Smooth muscle cell (in vitro differentiated cells): ENCODE results near the gene ECM1. TPM values are rescaled to one million over a fixed set of nuclear protein-coding genes. Genes with fewer than 3 reads are reported as not detected.

Experiments used
- DNase-seq: peaks from one replicate; lab custom pipeline; 2025; ENCODE audit not compliant: unreplicated experiment; lab: John Stamatoyannopoulos, UW
- H2AFZ ChIP-seq: fragments of 200-600 bp; sonication (generic); 2 replicates; pipeline ENCODE4 v1.6.0; 2016; ENCODE audit warnings: antibody characterized with exemption, low read depth, mild to moderate bottlenecking
- H3F3A ChIP-seq: fragments of 200-600 bp; sonication (generic); 2 replicates; pipeline ENCODE4 v1.6.0; 2017; ENCODE audit warnings: antibody characterized with exemption, low read depth
- H3K27ac ChIP-seq: fragments of 200-600 bp; sonication (generic); 2 replicates; pipeline ENCODE4 v1.5.1; 2016; ENCODE audit warnings: low read depth, mild to moderate bottlenecking
- H3K27me3 ChIP-seq: fragments of 200-600 bp; sonication (generic); 2 replicates; pipeline ENCODE4 v1.6.1; 2016; ENCODE audit warnings: low read depth, mild to moderate bottlenecking
- H3K36me3 ChIP-seq: fragments of 200-600 bp; sonication (generic); 2 replicates; pipeline ENCODE4 v1.5.1; 2016; ENCODE audit warnings: low read depth
- H3K4me1 ChIP-seq: fragments of 200-600 bp; sonication (generic); 2 replicates; pipeline ENCODE4 v1.5.1; 2016; ENCODE audit warnings: low read depth
- H3K4me2 ChIP-seq: fragments of 200-600 bp; sonication (generic); 2 replicates; pipeline ENCODE4 v1.6.0; 2016; ENCODE audit warnings: mild to moderate bottlenecking
- H3K4me3 ChIP-seq: fragments of 200-600 bp; sonication (generic); 2 replicates; pipeline ENCODE4 v1.5.1; 2016; ENCODE audit warnings: mild to moderate bottlenecking
- H3K79me2 ChIP-seq: fragments of 200-600 bp; sonication (generic); 2 replicates; pipeline ENCODE4 v1.6.0; 2016; ENCODE audit warnings: low read depth, mild to moderate bottlenecking
- H3K9ac ChIP-seq: fragments of 200-600 bp; sonication (generic); 2 replicates; pipeline ENCODE4 v1.6.0; 2016; ENCODE audit warnings: low read depth
- H3K9me3 ChIP-seq: fragments of 200-600 bp; sonication (generic); replicated peaks from 2 replicates; pipeline ENCODE4 v1.5.1; 2016; ENCODE audit warnings: low read depth
- H4K20me1 ChIP-seq: fragments of 200-600 bp; sonication (generic); 2 replicates; pipeline ENCODE4 v1.6.0; 2016; ENCODE audit warnings: low read depth
- WGBS: methylation state at CpG from one replicate; pipeline ENCODE4 v1.1.7; 2016; ENCODE audit warnings: low lambda C conversion rate; 5-methylcytosine and 5-hydroxymethylcytosine counted together
- polyA plus RNA-seq: library from polyadenylated mRNA; unstranded; fragments of >200 nt; fragmentation: Nextera tagmentation; extraction: Ambion mirVana; gene quantifications from 2 replicates; pipeline ENCODE4 v1.2.1, GENCODE V29; 2016
- total RNA-seq: library from RNA; depleted of rRNA; stranded (reverse); fragments of >200 nt; gene quantifications from 2 replicates; pipeline ENCODE4 v1.2.3, GENCODE V29; 2014
- TF ChIP-seq, protein P1 (sequence below): fragments of 200-600 bp; sonication (generic); IDR thresholded peaks from 2 replicates; pipeline ENCODE4 v1.5.1; 2017; ENCODE audit warnings: borderline replicate concordance, mild to moderate bottlenecking, antibody characterized with exemption; ENCODE audit not compliant: insufficient read depth, poor library complexity, severe bottlenecking

ECM1 gene
- total and polyA plus RNA-seq, 2 experiments from 2014 or later: 19.0 to 36.1 TPM

DNA sequence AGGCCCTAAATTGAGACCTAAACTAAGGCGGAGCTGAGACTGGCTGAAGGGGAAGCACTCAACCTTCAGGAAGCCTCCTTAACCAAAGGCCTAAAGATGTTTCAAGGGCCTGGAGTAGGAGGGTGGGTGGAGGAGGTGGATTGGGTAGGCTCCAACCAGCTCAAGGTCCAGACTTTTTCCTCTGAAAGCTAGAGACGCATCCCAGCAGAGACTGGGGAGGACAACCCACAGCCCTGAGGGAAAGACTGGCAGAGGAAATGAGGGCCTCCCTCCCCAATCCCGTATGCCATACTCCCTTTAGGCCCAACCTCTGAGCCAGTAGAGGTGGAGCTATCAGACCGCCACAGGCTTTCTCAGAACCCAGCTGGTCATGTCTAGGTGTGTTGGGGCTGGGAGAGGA lies 1.1 kb downstream of the ECM1 start:
- Histone ChIP-seq H3K4me1 (peaks cover 7% of the 10 kb centered on the region), H4K20me1 (no peaks in the 10 kb centered on the region), H3K9ac (no peak overlapping the region), H3K27ac (no peak overlapping the region), H3F3A (no peaks in the 10 kb centered on the region), H3K36me3 (no peaks in the 10 kb centered on the region), H2AFZ (no peak overlapping the region), H3K79me2 (no peaks in the 10 kb centered on the region), H3K9me3 (no peaks in the 10 kb centered on the region), H3K4me3 (no peak overlapping the region), H3K27me3 (no peaks in the 10 kb centered on the region), H3K4me2 (no peak overlapping the region)
- DNase-seq: no peak
- 87% methylated on average over 4 of the region's 4 CpGs for WGBS
- TF ChIP-seq, protein P1, sequence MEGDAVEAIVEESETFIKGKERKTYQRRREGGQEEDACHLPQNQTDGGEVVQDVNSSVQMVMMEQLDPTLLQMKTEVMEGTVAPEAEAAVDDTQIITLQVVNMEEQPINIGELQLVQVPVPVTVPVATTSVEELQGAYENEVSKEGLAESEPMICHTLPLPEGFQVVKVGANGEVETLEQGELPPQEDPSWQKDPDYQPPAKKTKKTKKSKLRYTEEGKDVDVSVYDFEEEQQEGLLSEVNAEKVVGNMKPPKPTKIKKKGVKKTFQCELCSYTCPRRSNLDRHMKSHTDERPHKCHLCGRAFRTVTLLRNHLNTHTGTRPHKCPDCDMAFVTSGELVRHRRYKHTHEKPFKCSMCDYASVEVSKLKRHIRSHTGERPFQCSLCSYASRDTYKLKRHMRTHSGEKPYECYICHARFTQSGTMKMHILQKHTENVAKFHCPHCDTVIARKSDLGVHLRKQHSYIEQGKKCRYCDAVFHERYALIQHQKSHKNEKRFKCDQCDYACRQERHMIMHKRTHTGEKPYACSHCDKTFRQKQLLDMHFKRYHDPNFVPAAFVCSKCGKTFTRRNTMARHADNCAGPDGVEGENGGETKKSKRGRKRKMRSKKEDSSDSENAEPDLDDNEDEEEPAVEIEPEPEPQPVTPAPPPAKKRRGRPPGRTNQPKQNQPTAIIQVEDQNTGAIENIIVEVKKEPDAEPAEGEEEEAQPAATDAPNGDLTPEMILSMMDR: no peak

DNA sequence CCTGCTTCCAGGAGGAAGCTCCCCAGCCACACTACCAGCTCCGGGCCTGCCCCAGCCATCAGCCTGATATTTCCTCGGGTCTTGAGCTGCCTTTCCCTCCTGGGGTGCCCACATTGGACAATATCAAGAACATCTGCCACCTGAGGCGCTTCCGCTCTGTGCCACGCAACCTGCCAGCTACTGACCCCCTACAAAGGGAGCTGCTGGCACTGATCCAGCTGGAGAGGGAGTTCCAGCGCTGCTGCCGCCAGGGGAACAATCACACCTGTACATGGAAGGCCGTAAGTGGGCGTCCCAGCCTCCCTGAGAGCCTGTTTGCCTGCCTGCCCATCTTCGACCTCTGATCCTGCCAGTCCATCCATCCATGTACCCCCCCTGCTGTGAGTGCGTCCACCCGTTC lies 3.6 kb downstream of the ECM1 start:
- H2AFZ ChIP-seq: no peak overlapping the region
- 92% methylated on average over 12 of the region's 12 CpGs for WGBS
- no peak overlapping the region for H3K27ac ChIP-seq
- no peaks in the 10 kb centered on the region for H3K36me3 ChIP-seq
- H3K27me3 ChIP-seq: no peaks in the 10 kb centered on the region
- no peaks in the 10 kb centered on the region for H3K79me2 ChIP-seq
- H3K4me3 ChIP-seq: no peak overlapping the region
- TF ChIP-seq, protein P1: no peak
- H3K9ac ChIP-seq: no peak overlapping the region
- no peaks in the 10 kb centered on the region for H3F3A ChIP-seq
- H3K4me2 ChIP-seq: no peak overlapping the region
- peaks cover 13% of the 10 kb centered on the region for H3K4me1 ChIP-seq
- no peak for DNase-seq
- no peaks in the 10 kb centered on the region for H3K9me3 ChIP-seq
- H4K20me1 ChIP-seq: no peaks in the 10 kb centered on the region

DNA sequence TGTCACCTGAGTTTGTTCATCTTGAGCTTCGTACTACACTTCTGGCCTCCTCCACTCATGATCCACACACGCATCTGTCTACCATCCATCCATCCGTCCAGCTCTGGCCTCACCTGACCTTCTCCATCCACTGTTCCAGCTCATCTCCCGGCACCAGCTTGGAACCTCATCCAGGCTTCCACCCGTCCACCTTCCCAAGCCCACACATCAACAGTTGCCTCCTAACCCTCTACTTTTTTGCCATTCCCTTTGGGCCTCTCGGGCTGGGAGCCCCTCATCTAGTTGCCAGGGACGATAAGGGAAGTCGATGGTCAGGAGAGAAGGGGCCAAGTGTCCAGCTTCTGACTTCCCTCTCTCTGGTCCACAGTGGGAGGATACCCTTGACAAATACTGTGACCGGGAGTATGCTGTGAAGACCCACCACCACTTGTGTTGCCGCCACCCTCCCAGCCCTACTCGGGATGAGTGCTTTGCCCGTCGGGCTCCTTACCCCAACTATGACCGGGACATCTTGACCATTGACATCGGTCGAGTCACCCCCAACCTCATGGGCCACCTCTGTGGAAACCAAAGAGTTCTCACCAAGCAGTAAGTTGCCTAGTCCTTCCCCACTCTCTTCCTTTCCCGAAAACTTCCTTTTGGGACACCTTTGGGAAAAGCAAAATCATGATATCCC lies 4.2 kb downstream of the ECM1 start:
- no peak overlapping the region for H3K4me3 ChIP-seq
- no peaks in the 10 kb centered on the region for H3K9me3 ChIP-seq
- H3F3A ChIP-seq: no peaks in the 10 kb centered on the region
- TF ChIP-seq, protein P1: no peak
- H3K9ac ChIP-seq: no peak overlapping the region
- no peaks in the 10 kb centered on the region for H4K20me1 ChIP-seq
- H3K79me2 ChIP-seq: no peaks in the 10 kb centered on the region
- no peak overlapping the region for H3K4me2 ChIP-seq
- no peaks in the 10 kb centered on the region for H3K36me3 ChIP-seq
- H3K4me1 ChIP-seq: peaks cover 15% of the 10 kb centered on the region
- DNase-seq: no peak
- WGBS: 91% methylated on average over 17 of the region's 17 CpGs
- H3K27ac ChIP-seq: no peak overlapping the region
- H2AFZ ChIP-seq: no peak overlapping the region
- H3K27me3 ChIP-seq: no peaks in the 10 kb centered on the region

DNA sequence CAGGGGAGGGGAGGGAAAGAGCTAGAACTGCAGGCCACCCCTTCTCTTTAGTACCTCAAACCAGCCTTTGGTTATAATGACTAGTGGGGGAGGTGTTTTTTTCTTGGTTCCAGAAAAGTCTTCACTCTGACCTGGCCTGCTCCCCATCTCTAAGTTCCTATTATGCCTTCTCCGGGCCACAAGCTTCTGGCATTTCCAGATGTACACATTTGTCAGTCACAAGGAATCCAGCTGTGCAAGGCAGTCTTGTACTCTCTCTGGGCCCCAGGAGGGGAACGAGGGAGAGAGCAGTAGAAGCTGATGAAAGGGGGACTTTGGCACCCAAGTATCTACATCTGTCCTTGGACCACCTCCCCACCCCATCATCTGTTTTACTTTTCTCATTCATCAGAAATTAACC lies 4.9 kb downstream of the ECM1 start:
- H3K27me3 ChIP-seq: no peaks in the 10 kb centered on the region
- TF ChIP-seq, protein P1: no peak
- H2AFZ ChIP-seq: no peak overlapping the region
- no peaks in the 10 kb centered on the region for H3K36me3 ChIP-seq
- H3K27ac ChIP-seq: no peak overlapping the region
- no peak overlapping the region for H3K4me3 ChIP-seq
- no peaks in the 10 kb centered on the region for H3K9me3 ChIP-seq
- no peaks in the 10 kb centered on the region for H3K79me2 ChIP-seq
- H3K9ac ChIP-seq: no peak overlapping the region
- whole genome bisulfite sequencing: 89% methylated on average over 2 of the region's 2 CpGs
- no peaks in the 10 kb centered on the region for H4K20me1 ChIP-seq
- H3K4me1 ChIP-seq: peaks cover 15% of the 10 kb centered on the region
- no peaks in the 10 kb centered on the region for H3F3A ChIP-seq
- H3K4me2 ChIP-seq: no peak overlapping the region
- no peak for DNase-seq
